C4-2B (cell line): ENCODE data around the gene FXR2.

ENCODE experiments used
- H3K27ac ChIP-seq: fragments of 450-650 bp; 2 replicates; pipeline ENCODE4 v1.5.1; 2017
- CTCF ChIP-seq: fragments of 450-650 bp; conservative IDR thresholded peaks from 2 replicates; pipeline ENCODE4 v1.5.1; 2017; ENCODE audit warnings: mild to moderate bottlenecking
- ZFX ChIP-seq: fragments of 450-650 bp; IDR thresholded peaks from 2 replicates; pipeline ENCODE4 v1.6.1; 2017

Gene FXR2

GRCh38 chr17:7561028-7561575 lies 53.6 kb downstream of the FXR2 start:
- peak overlapping the region; percentile 93 for H3K27ac ChIP-seq
- no peak for TF ChIP-seq ZFX
- peak; percentile 91 for TF ChIP-seq CTCF

GRCh38 chr17:7560172-7561027 lies 54.3 kb downstream of the FXR2 start:
- peak overlapping the region; percentile 93 for H3K27ac ChIP-seq
- TF ChIP-seq ZFX (no peak), CTCF (no peak)

- H3K27ac ChIP-seq, result peak overlapping the region; percentile 93
- TF ChIP-seq CTCF (no peak), ZFX (no peak)
These were observed 55.2 kb downstream of the FXR2 start for GRCh38 chr17:7559320-7560171.

GRCh38 chr17:7558544-7559319 lies 56.0 kb downstream of the FXR2 start, which contains the start of gene TNFSF13:
Gene TNFSF13 (plus strand): TSS chr17:7558750. CDS start chr17:7559040, 290 bp downstream.
- TF ChIP-seq CTCF (no peak), ZFX (no peak)
- peak within 1 kb of the TSS; percentile 93 for H3K27ac ChIP-seq

- TF ChIP-seq ZFX, result peak; percentile 40; the same call in 1 of the 2 replicates
- TF ChIP-seq CTCF, result no peak; the same call in 1 of the 2 replicates
- H3K27ac ChIP-seq, result peak overlapping the region; percentile 93
These were observed 56.7 kb downstream of the FXR2 start for GRCh38 chr17:7557775-7558543.

GRCh38 chr17:7557147-7557764 lies 57.4 kb downstream of the FXR2 start:
- peak overlapping the region; percentile 93 for H3K27ac ChIP-seq
- TF ChIP-seq CTCF, result no peak
- no peak for TF ChIP-seq ZFX
